Naive thymus-derived CD4-positive, alpha-beta T cell (primary cell): ENCODE data around the gene TRAIP. TPM values are rescaled to one million over a fixed set of nuclear protein-coding genes. Genes with fewer than 3 reads are reported as not detected.
"Not testable (repeated sequence)": the region's sequence is repeated elsewhere in the genome, so short reads cannot be mapped to it uniquely, and the experiment has no call there.

Experiments
- ATAC-seq: fragments of 150-1000 bp; cut with Tn5 transposase; 2 replicates; pipeline ENCODE4 v1.10.0; 2021; ENCODE audit warnings: mild to moderate bottlenecking, moderate library complexity
- CTCF ChIA-PET: fragments of 350-600 bp; sonication (Branson Sonifier 250); formaldehyde crosslinking; loops from one replicate; lab custom pipeline; 2021; ENCODE audit warnings: antibody characterized with exemption; lab: Charles Lee
- POLR2A ChIA-PET: fragments of 350-600 bp; sonication (Branson Sonifier 250); formaldehyde crosslinking; loops from one replicate; lab custom pipeline; 2021; ENCODE audit warnings: antibody characterized with exemption, inconsistent platforms; lab: Charles Lee
- DNase-seq, 9 donors: peaks; one replicate each; pipeline versions ENCODE4 v3.0.0 to v3.0.0-alpha.2; 2020 to 2022; ENCODE audit warnings: mixed read lengths in 1 of 9
- H3K27ac ChIP-seq: one replicate; pipeline ENCODE4 v1.7.0; 2013; ENCODE audit warnings: mild to moderate bottlenecking, low read depth, low read length, moderate library complexity
- H3K27me3 ChIP-seq, 2 donors: one replicate each; pipeline ENCODE4 v1.7.0; 2013; ENCODE audit warnings: low read length in 2 of 2, mild to moderate bottlenecking in 2 of 2, moderate library complexity in 2 of 2; ENCODE audit not compliant: control insufficient read depth in 2 of 2, insufficient read depth in 2 of 2
- H3K36me3 ChIP-seq, 3 experiments: 1 replicate in 2 of 3; 2 replicates in 1 of 3; pipeline ENCODE4 v1.7.0; 2013; ENCODE audit warnings: low read length in 3 of 3, mild to moderate bottlenecking in 3 of 3, moderate library complexity in 1 of 3; ENCODE audit not compliant: insufficient read depth in 3 of 3, control insufficient read depth in 2 of 3
- H3K4me1 ChIP-seq, 2 donors: one replicate each; pipeline ENCODE4 v1.7.0; 2013; ENCODE audit warnings: low read length in 2 of 2, mild to moderate bottlenecking in 2 of 2, moderate library complexity in 1 of 2; ENCODE audit not compliant: control insufficient read depth in 2 of 2, insufficient read depth in 2 of 2
- H3K4me3 ChIP-seq: 2 replicates; pipeline ENCODE4 v1.7.0; 2013; ENCODE audit warnings: mild to moderate bottlenecking, low read length
- H3K9me3 ChIP-seq, 3 experiments: 1 replicate in 2 of 3; 2 replicates in 1 of 3; pipeline ENCODE4 v1.7.0; 2013; ENCODE audit warnings: low read length in 3 of 3; ENCODE audit not compliant: control insufficient read depth in 2 of 3
- H3K27ac Mint-ChIP-seq, 9 donors: one replicate each; pipeline ENCODE4 v1.8.0; 2020 to 2022; ENCODE audit warnings: mixed read lengths in 9 of 9, mild to moderate bottlenecking in 8 of 9, moderate library complexity in 5 of 9, inconsistent platforms in 2 of 9
- H3K27me3 Mint-ChIP-seq, 5 donors: one replicate each; pipeline ENCODE4 v1.8.0; 2021 to 2022; ENCODE audit warnings: mixed read lengths in 5 of 5, mild to moderate bottlenecking in 1 of 5
- H3K36me3 Mint-ChIP-seq, 5 donors: one replicate each; pipeline ENCODE4 v1.8.0; 2020 to 2022; ENCODE audit warnings: mixed read lengths in 5 of 5, mild to moderate bottlenecking in 3 of 5, inconsistent platforms in 1 of 5
- H3K4me1 Mint-ChIP-seq, 7 donors: one replicate each; pipeline ENCODE4 v1.8.0; 2020 to 2022; ENCODE audit warnings: mixed read lengths in 7 of 7, mild to moderate bottlenecking in 3 of 7, inconsistent platforms in 1 of 7
- H3K4me3 Mint-ChIP-seq, 10 donors: one replicate each; pipeline ENCODE4 v1.8.0; 2020 to 2022; ENCODE audit warnings: mild to moderate bottlenecking in 10 of 10, mixed read lengths in 10 of 10, moderate library complexity in 6 of 10, inconsistent platforms in 2 of 10
- H3K9me3 Mint-ChIP-seq, 11 donors: one replicate each; pipeline ENCODE4 v1.8.0; 2020 to 2022; ENCODE audit warnings: mixed read lengths in 11 of 11, mild to moderate bottlenecking in 4 of 11, inconsistent platforms in 1 of 11, moderate library complexity in 1 of 11
- intact Hi-C, 2 donors: fragments of 100-400 bp; cut with micrococcal nuclease; formaldehyde crosslinking; loops; one replicate each; pipeline ENCODE4 v1.15.1; 2023
- polyA plus RNA-seq, 2 donors: library from polyadenylated mRNA; unstranded; fragments of 300-500 nt; fragmentation: Illumina TruSeq; gene quantifications; one replicate each; pipeline ENCODE4 v1.2.3, GENCODE V29; 2021
- total RNA-seq, 6 experiments: library from RNA in 5 of 6; stranded (reverse) in 5 of 6; gene quantifications; 1 replicate in 5 of 6; 2 replicates in 1 of 6; pipeline ENCODE4 v1.2.3 and lab custom pipeline; 2021 to 2026

The TRAIP gene
- total RNA-seq = 10 to 100 TPM in 1 of 5 experiments, 1 to 10 TPM in 4; 4.1 to 22.5 (median 5.7) TPM
- 1 to 10 TPM; 2.7 to 3.8 TPM for polyA plus RNA-seq
- 4.2 reads per million, percentile 21 among the genes with 10 or more reads in this experiment for total RNA-seq (lab: John Stamatoyannopoulos, UW)

GRCh38 chr3:49856181-49857005 lies at the start of gene TRAIP:
TSS of gene TRAIP (minus strand) at chr3:49856564. CDS start at chr3:49856453, 111 bp downstream.
- H3K4me3 Mint-ChIP-seq = peak within 1 kb of the TSS; percentile 80 to 94 (median 88)
- peak within 1 kb of the TSS; percentile 71 for H3K27ac ChIP-seq
- H3K27me3 ChIP-seq = no peaks in the 10 kb centered on the region
- H3K9me3 Mint-ChIP-seq = no peaks in the 10 kb centered on the region
- DNase-seq = peak; percentile 89 to 96 (median 93)
- ChIA-PET CTCF (interaction anchor here (0.7 to 1.1 kb wide), 2 partner anchors 17 to 54 kb away, joined by 4 read pairs; no protein-coding TSS in a partner anchor), POLR2A (interaction anchor here (0.5 to 2.1 kb wide), 8 partner anchors 43 to 409 kb away, joined by 3 to 6 read pairs (median 4); partner anchors contain the start of gene UBA7)
- H3K9me3 ChIP-seq = no peaks in the 10 kb centered on the region
- ATAC-seq = peak; percentile 100
- H3K4me3 ChIP-seq = peak within 1 kb of the TSS; percentile 75
- intact Hi-C loops = loop anchor here (1.0 to 5.0 kb wide), 14 partner anchors 47 to 1554 kb away; partner anchors contain the start of genes APEH (in 2 of the 2), MON1A (in 2 of the 2), RBM5 (in 2 of the 2) and BSN (in 1 of the 2)
- no peaks in the 10 kb centered on the region for H3K27me3 Mint-ChIP-seq
- peak within 1 kb of the TSS; percentile 70 to 95 (median 92) for H3K27ac Mint-ChIP-seq
- H3K4me1 Mint-ChIP-seq = peaks cover 4 to 19% (median 13%) of the 10 kb centered on the region in 7 donors
- H3K36me3 Mint-ChIP-seq = no peaks in the 10 kb centered on the region
- no peaks in the 10 kb centered on the region for H3K36me3 ChIP-seq
- peaks cover 10 to 11% of the 10 kb centered on the region in 2 donors for H3K4me1 ChIP-seq

- Histone ChIP-seq H3K27ac (peak overlapping the region; percentile 46), H3K4me1 (peaks cover 15 to 26% of the 10 kb centered on the region in 2 donors), H3K36me3 (peaks cover 0 to 17% (median 0%) of the 10 kb centered on the region in 3 experiments)
- H3K36me3 Mint-ChIP-seq, ATAC-seq, H3K9me3 ChIP-seq, H3K27me3 Mint-ChIP-seq, H3K4me3 ChIP-seq, H3K9me3 Mint-ChIP-seq, H3K27me3 ChIP-seq, DNase-seq: not testable (repeated sequence)
- ChIA-PET POLR2A (interaction anchor here (0.6 to 1.3 kb wide), 3 partner anchors 36 to 295 kb away, joined by 4 to 5 read pairs (median 4); partner anchors contain the start of gene RBM6), CTCF (interaction anchor here (0.6 to 0.8 kb wide), 2 partner anchors 65 to 84 kb away, joined by 3 to 4 read pairs; no protein-coding TSS in a partner anchor)
- peak overlapping the region in 8 of 10 donors; percentile 16 to 94 (median 84) for H3K4me3 Mint-ChIP-seq
- intact Hi-C loops = loop anchor here in 1 of 2 donors (1.0 kb wide), 1 partner anchor 25 kb away; the partner anchor contains the start of gene MON1A
- H3K27ac Mint-ChIP-seq = peak overlapping the region in 2 of 9 donors; percentile 86 to 92
- H3K4me1 Mint-ChIP-seq = peaks cover 18 to 42% (median 27%) of the 10 kb centered on the region in 7 donors
Measured at GRCh38 chr3:49904448-49904847, 48.1 kb upstream of the TRAIP start.

- ChIA-PET CTCF (interaction anchor here (0.6 to 0.8 kb wide), 2 partner anchors 65 to 83 kb away, joined by 3 to 4 read pairs; no protein-coding TSS in a partner anchor), POLR2A (interaction anchor here (0.6 to 1.3 kb wide), 3 partner anchors 36 to 295 kb away, joined by 4 to 5 read pairs (median 4); partner anchors contain the start of gene RBM6)
- no peaks in the 10 kb centered on the region for H3K27me3 ChIP-seq
- peaks cover 0 to 10% (median 0%) of the 10 kb centered on the region in 3 experiments for H3K36me3 ChIP-seq
- Mint-ChIP-seq H3K4me1 (peaks cover 18 to 42% (median 27%) of the 10 kb centered on the region in 7 donors), H3K27ac (peak within 1 kb of the TSS in 8 of 9 donors; percentile 71 to 92 (median 89)), H3K27me3 (no peaks in the 10 kb centered on the region), H3K9me3 (no peaks in the 10 kb centered on the region), H3K36me3 (peaks cover 0 to 2% (median 0%) of the 10 kb centered on the region in 5 donors), H3K4me3 (peak within 1 kb of the TSS; percentile 74 to 94 (median 84))
- DNase-seq = peak; percentile 72 to 92 (median 83)
- H3K9me3 ChIP-seq = no peaks in the 10 kb centered on the region
- intact Hi-C loops = loop anchor here (1.0 to 2.0 kb wide), 3 partner anchors 26 to 47 kb away; partner anchors contain the start of genes MON1A (in 1 of the 2), RBM6 (in 1 of the 2) and TRAIP (in 1 of the 2)
- peaks cover 15 to 26% of the 10 kb centered on the region in 2 donors for H3K4me1 ChIP-seq
- peak within 1 kb of the TSS; percentile 46 for H3K27ac ChIP-seq
- H3K4me3 ChIP-seq = peak within 1 kb of the TSS; percentile 64
- peak; percentile 98 for ATAC-seq
Measured at GRCh38 chr3:49903451-49904424, 47.4 kb upstream of the TRAIP start, which contains the start of gene MST1R. TSS of gene MST1R (minus strand) at chr3:49903873. CDS start at chr3:49903609, 264 bp downstream.

- Mint-ChIP-seq H3K27me3 (no peaks in the 10 kb centered on the region), H3K27ac (peak overlapping the region in 1 of 9 donors; percentile 69), H3K4me3 (peak overlapping the region in 6 of 10 donors; percentile 7 to 94 (median 41)), H3K4me1 (peaks cover 18 to 42% (median 27%) of the 10 kb centered on the region in 7 donors), H3K9me3 (no peaks in the 10 kb centered on the region), H3K36me3 (peaks cover 0 to 2% (median 0%) of the 10 kb centered on the region in 5 donors)
- POLR2A ChIA-PET = interaction anchor here (1.0 to 1.1 kb wide), 2 partner anchors 38 to 1056 kb away, joined by 3 read pairs; no protein-coding TSS in a partner anchor
- no peak for ATAC-seq
- intact Hi-C loops = loop anchor here (1.0 to 2.0 kb wide), 2 partner anchors 38 to 46 kb away; partner anchors contain the start of genes RBM6 (in 1 of the 2) and TRAIP (in 1 of the 2)
- CTCF ChIA-PET = no interaction called here
- Histone ChIP-seq H3K27me3 (no peaks in the 10 kb centered on the region), H3K4me1 (peaks cover 15 to 26% of the 10 kb centered on the region in 2 donors), H3K27ac (no peak overlapping the region), H3K36me3 (peaks cover 0 to under 1% (median 0%) of the 10 kb centered on the region in 3 experiments), H3K4me3 (no peak overlapping the region), H3K9me3 (no peaks in the 10 kb centered on the region)
- DNase-seq = no peak
Measured at GRCh38 chr3:49902511-49903345, 46.4 kb upstream of the TRAIP start.
